ENCODE results near the gene GPR82.

GPR82 gene

GRCh38 chrX:41758401-41758800, 34.4 kb downstream of the GPR82 start:
- no peak for TF ChIP-seq CTCF (IDR thresholded peaks at IDR 0.05; ENCODE audit: extremely low read depth, missing control alignments)
- DNase-seq (ENCODE audit: low spot score), result no peak

DNA sequence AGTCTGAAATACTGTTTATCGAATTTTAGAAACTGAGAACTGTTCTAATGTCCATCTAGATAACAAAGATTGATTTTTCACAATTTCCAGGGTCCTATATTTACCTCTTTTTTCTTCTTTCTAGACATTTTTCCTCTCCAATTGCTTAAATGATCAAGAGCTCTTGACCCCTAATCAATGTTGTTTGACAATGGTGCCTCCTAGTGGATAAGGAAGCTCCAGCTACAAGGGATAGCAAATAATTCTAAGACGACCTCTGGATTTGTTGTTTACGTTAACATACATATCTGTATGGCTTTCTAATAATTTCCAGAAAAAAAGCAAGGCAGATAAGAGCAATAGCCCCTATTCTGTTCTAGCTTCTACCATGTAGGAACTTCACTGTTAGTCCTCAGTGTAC, 35.8 kb downstream of the GPR82 start:
- no peak for TF ChIP-seq CTCF (IDR thresholded peaks at IDR 0.05; ENCODE audit: extremely low read depth, missing control alignments)
- DNase-seq (ENCODE audit: low spot score), result peak; percentile 14

DNA sequence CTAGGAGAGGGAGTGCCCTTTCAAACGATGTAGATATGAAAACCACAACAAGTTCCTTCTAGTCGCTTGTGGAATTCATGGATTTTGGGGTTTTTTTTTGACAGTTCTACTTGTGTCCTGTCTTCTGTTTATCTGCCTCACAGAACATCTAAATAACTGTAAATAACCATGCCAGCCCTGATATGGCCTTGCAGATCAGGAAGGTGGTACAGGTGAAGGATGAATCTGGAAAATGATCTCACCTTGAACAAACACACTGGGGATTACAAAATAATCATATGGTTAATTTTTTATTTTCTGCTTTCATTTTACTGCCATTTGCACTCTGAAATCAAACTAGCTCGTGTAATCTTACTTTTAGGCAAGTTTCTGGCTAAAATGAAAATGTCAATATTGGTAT, 37.2 kb downstream of the GPR82 start:
- TF ChIP-seq CTCF (IDR thresholded peaks at IDR 0.05; ENCODE audit: extremely low read depth, missing control alignments), result no peak
- no peak for DNase-seq (ENCODE audit: low spot score)

DNA sequence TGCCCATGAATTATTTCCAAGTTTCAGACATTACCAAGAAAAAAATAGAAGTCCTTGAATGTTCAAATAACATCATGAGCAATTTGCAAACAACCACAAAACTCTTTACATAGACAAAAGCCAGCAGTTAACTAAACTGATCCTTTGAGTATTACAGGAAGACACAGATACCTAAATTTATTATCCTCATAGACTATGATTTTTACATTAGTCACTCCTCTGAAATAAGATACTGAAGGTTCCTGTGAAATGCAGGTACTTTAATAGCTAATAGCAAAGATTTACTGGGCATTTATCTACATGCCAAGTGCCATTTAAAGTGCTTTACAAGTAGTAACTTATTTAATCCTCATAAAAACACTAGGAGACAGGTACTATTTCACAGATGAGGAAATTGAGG, 37.7 kb downstream of the GPR82 start:
- no peak for DNase-seq (ENCODE audit: low spot score)
- no peak for TF ChIP-seq CTCF (IDR thresholded peaks at IDR 0.05; ENCODE audit: extremely low read depth, missing control alignments)

GRCh38 chrX:41779030-41779564, 55.1 kb downstream of the GPR82 start:
- TF ChIP-seq CTCF (IDR thresholded peaks at IDR 0.05; ENCODE audit: extremely low read depth, missing control alignments), result no peak
- DNase-seq (ENCODE audit: low spot score), result no peak

All from GM20000 (cell line).